ENCODE results near the gene NADSYN1.

Gene NADSYN1

DNA sequence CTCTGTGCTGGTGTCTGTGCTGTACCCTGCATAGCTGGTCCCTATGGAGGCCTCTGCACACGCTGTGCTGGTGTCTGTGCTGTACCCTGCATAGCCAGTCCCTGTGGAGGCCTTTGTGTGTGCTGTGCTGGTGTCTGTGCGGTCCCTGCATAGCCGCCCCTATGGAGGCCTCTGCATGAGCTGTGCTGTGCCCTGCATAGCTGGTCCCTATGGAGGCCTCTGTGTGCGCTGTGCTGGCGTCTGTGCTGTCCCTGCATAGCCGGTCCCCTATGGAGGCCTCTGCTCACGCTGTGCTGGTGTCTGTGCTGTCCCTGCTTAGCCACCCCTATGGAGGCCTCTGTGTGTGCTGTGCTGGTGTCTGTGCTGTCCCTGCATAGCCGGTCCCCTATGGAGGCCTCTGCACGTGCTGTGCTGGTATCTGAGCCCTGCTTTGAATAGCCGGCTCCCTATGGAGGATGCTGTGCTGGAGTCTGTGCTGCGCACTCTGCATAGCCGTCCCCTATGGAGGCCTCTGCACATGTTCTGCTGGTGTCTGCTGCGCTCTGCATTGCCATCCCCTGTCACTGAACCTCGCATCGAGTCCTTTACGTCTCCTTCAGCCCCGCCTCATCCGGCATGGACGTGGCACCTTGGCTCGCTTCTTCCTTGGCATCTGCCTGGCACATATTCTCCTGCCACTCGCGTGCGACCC is 6.2 kb downstream of the NADSYN1 start:
- peaks cover 39% of the 10 kb centered on the region for H3K36me3 ChIP-seq (ENCODE audit: low read depth)
- no peaks in the 10 kb centered on the region for H3K27me3 ChIP-seq (ENCODE audit: insufficient read depth, poor library complexity, severe bottlenecking)
- ATAC-seq (ENCODE audit: low read depth), result no peak
- no peak overlapping the region for H3K27ac ChIP-seq (ENCODE audit: poor library complexity, severe bottlenecking)
- TF ChIP-seq CTCF (IDR thresholded peaks at IDR 0.05; ENCODE audit: poor library complexity, severe bottlenecking), result no peak
- peak; percentile 35 for DNase-seq (ENCODE audit: low spot score)
- peaks cover 1% of the 10 kb centered on the region for H3K4me1 ChIP-seq (ENCODE audit: insufficient read depth, poor library complexity, severe bottlenecking)
- no peaks in the 10 kb centered on the region for H3K9me3 ChIP-seq (ENCODE audit: severe bottlenecking)
- no peak overlapping the region for H3K4me3 ChIP-seq (ENCODE audit: severe bottlenecking)

DNA sequence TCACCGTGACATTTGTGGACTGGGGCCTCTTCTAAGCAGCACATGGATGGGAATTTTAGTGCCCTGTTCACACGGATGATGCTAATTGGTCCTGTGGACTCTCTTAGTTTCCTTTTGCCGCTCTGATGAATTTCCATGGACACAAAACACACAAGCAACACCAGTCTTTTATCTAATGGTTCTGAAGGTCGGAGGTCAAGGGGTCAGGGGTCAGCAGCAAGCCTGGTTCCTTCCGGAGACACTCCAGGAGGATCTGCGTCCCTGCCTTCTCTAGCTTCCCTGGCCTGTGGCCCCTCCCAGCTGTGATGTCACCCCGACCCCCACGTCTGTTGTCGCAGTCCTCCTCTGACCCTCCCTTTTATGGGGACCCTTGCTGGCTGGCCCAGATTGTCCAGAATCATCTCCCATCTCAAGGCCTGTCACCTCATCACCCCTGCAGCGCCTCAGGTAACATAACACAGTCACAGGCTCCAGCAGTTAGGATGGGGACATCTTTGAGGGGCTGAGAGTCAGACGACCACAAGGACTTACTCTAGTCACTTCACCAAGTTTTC is 6.8 kb downstream of the NADSYN1 start:
- ATAC-seq (ENCODE audit: low read depth) (no peak), DNase-seq (ENCODE audit: low spot score) (peak; percentile 24)
- no peak overlapping the region for H3K27ac ChIP-seq (ENCODE audit: poor library complexity, severe bottlenecking)
- no peaks in the 10 kb centered on the region for H3K27me3 ChIP-seq (ENCODE audit: insufficient read depth, poor library complexity, severe bottlenecking)
- no peaks in the 10 kb centered on the region for H3K4me1 ChIP-seq (ENCODE audit: insufficient read depth, poor library complexity, severe bottlenecking)
- H3K9me3 ChIP-seq (ENCODE audit: severe bottlenecking), result no peaks in the 10 kb centered on the region
- H3K36me3 ChIP-seq (ENCODE audit: low read depth), result peaks cover 39% of the 10 kb centered on the region
- no peak overlapping the region for H3K4me3 ChIP-seq (ENCODE audit: severe bottlenecking)
- TF ChIP-seq CTCF (IDR thresholded peaks at IDR 0.05; ENCODE audit: poor library complexity, severe bottlenecking), result no peak

DNA sequence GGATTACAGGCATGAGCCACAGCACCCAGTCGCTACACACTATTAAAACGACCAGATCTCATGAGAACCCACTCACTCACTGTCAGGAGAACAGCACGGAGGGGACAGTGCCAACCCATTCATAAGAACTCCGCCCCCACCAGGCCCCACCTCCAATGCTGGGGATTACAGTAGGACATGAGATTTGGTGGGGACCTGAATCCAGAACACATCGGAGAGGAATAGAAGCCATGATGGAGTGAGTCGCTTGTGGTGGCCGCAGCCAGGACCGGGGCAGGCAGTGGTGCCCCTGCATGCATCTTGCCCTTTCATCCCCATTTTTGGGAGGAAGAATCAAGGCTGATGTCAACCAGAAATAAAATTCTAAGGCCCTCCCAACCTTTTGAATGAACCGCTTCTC is 8.7 kb downstream of the NADSYN1 start:
- Histone ChIP-seq H3K4me1 (ENCODE audit: insufficient read depth, poor library complexity, severe bottlenecking) (no peaks in the 10 kb centered on the region), H3K9me3 (ENCODE audit: severe bottlenecking) (no peaks in the 10 kb centered on the region), H3K27ac (ENCODE audit: poor library complexity, severe bottlenecking) (no peak overlapping the region), H3K4me3 (ENCODE audit: severe bottlenecking) (no peak overlapping the region), H3K27me3 (ENCODE audit: insufficient read depth, poor library complexity, severe bottlenecking) (no peaks in the 10 kb centered on the region), H3K36me3 (ENCODE audit: low read depth) (peaks cover 22% of the 10 kb centered on the region)
- DNase-seq (ENCODE audit: low spot score), result peak; percentile 30
- TF ChIP-seq CTCF (IDR thresholded peaks at IDR 0.05; ENCODE audit: poor library complexity, severe bottlenecking), result no peak
- no peak for ATAC-seq (ENCODE audit: low read depth)

GRCh38 chr11:71462726-71463125 is 9.7 kb downstream of the NADSYN1 start:
- peak; percentile 38 for DNase-seq (ENCODE audit: low spot score)
- Histone ChIP-seq H3K4me1 (ENCODE audit: insufficient read depth, poor library complexity, severe bottlenecking) (no peaks in the 10 kb centered on the region), H3K9me3 (ENCODE audit: severe bottlenecking) (no peaks in the 10 kb centered on the region), H3K27ac (ENCODE audit: poor library complexity, severe bottlenecking) (no peak overlapping the region), H3K27me3 (ENCODE audit: insufficient read depth, poor library complexity, severe bottlenecking) (no peaks in the 10 kb centered on the region), H3K4me3 (ENCODE audit: severe bottlenecking) (no peak overlapping the region), H3K36me3 (ENCODE audit: low read depth) (peaks cover 18% of the 10 kb centered on the region)
- ATAC-seq (ENCODE audit: low read depth), result no peak
- TF ChIP-seq CTCF (IDR thresholded peaks at IDR 0.05; ENCODE audit: poor library complexity, severe bottlenecking), result no peak
